ENCODE results near the gene TBC1D16. TPM values are rescaled to one million over a fixed set of nuclear protein-coding genes. Genes with fewer than 3 reads are reported as not detected.
A peak's percentile ranks its signal among the peaks of the same experiment; 100 is the strongest.

TBC1D16 gene
- total RNA-seq, 2 donors from 2014 or later: 45.9 to 52.1 TPM

- no peak for TF ChIP-seq CTCF (IDR thresholded peaks at IDR 0.05)
- ATAC-seq (ENCODE audit: insufficient number of reproducible peaks, low FRiP score, low read depth) (no peak), DNase-seq (ENCODE audit: low spot score) (no peak)
- peaks cover 3 to 30% of the 10 kb centered on the region in 2 donors for H3K4me1 ChIP-seq (ENCODE audit: control insufficient read depth in 1 of 2, low read depth in 2 of 2)
- no peaks in the 10 kb centered on the region for H3K9me3 ChIP-seq
- no peak overlapping the region for H3K4me3 ChIP-seq
- H3K27me3 ChIP-seq (replicated peaks; ENCODE audit: insufficient read depth): no peaks in the 10 kb centered on the region
- peak overlapping the region in 1 of 2 donors; percentile 39 for H3K27ac ChIP-seq
- H3K36me3 ChIP-seq: no peaks in the 10 kb centered on the region
Measured at GRCh38 chr17:80068301-80069222, 32.9 kb upstream of the TBC1D16 start.

- DNase-seq (ENCODE audit: low spot score): no peak
- no peaks in the 10 kb centered on the region for H3K27me3 ChIP-seq (replicated peaks; ENCODE audit: insufficient read depth)
- no peaks in the 10 kb centered on the region for H3K36me3 ChIP-seq
- no peak for TF ChIP-seq CTCF (IDR thresholded peaks at IDR 0.05)
- peaks cover 3 to 30% of the 10 kb centered on the region in 2 donors for H3K4me1 ChIP-seq (ENCODE audit: control insufficient read depth in 1 of 2, low read depth in 2 of 2)
- ATAC-seq (ENCODE audit: insufficient number of reproducible peaks, low FRiP score, low read depth): no peak
- H3K27ac ChIP-seq: no peak overlapping the region
- H3K9me3 ChIP-seq: no peaks in the 10 kb centered on the region
- H3K4me3 ChIP-seq: no peak overlapping the region
Measured at GRCh38 chr17:80067393-80067986, 31.8 kb upstream of the TBC1D16 start.

- H3K4me1 ChIP-seq (ENCODE audit: control insufficient read depth in 1 of 2, low read depth in 2 of 2): peaks cover 0 to 13% of the 10 kb centered on the region in 2 donors
- no peaks in the 10 kb centered on the region for H3K27me3 ChIP-seq (replicated peaks; ENCODE audit: insufficient read depth)
- DNase-seq (ENCODE audit: low spot score) (no peak), ATAC-seq (ENCODE audit: insufficient number of reproducible peaks, low FRiP score, low read depth) (no peak)
- H3K27ac ChIP-seq: no peak overlapping the region
- no peak for TF ChIP-seq CTCF (IDR thresholded peaks at IDR 0.05)
- H3K4me3 ChIP-seq: no peak overlapping the region
- no peaks in the 10 kb centered on the region for H3K9me3 ChIP-seq
- H3K36me3 ChIP-seq: no peaks in the 10 kb centered on the region
Measured at GRCh38 chr17:80065478-80066170, 30.0 kb upstream of the TBC1D16 start.

DNA sequence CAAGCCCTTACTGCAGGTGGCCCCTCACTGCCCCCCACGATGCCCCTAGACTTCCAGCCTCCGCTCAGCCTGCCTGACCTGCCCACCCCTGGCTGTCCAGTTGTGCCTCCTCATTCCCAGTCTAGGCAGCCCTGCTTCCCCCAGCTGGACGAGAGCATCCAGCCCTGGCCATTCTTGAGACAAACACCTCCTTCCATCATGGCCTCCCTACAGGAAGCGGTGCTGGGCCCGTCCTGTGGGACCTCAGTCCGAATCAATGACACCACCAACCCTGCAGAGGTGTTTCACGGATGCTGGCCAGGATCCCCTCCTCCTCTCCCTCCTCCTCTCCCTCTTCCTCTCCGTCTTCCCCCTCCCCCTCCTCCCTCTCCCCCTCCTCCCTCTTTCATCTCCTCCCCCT is 29.0 kb upstream of the TBC1D16 start:
- Histone ChIP-seq H3K4me1 (ENCODE audit: control insufficient read depth in 1 of 2, low read depth in 2 of 2) (peaks cover 0 to 10% of the 10 kb centered on the region in 2 donors), H3K4me3 (no peak overlapping the region), H3K36me3 (no peaks in the 10 kb centered on the region), H3K9me3 (no peaks in the 10 kb centered on the region), H3K27me3 (replicated peaks; ENCODE audit: insufficient read depth) (no peaks in the 10 kb centered on the region), H3K27ac (peak overlapping the region in 1 of 2 donors; percentile 55)
- TF ChIP-seq CTCF (IDR thresholded peaks at IDR 0.05): no peak
- ATAC-seq (ENCODE audit: insufficient number of reproducible peaks, low FRiP score, low read depth): no peak
- no peak for DNase-seq (ENCODE audit: low spot score)

Data from thoracic aorta (tissue), 2 donors.